Gastrocnemius medialis (tissue), 4 donors: ENCODE data around the gene PTPRE. TPM values are rescaled to one million over a fixed set of nuclear protein-coding genes. Genes with fewer than 3 reads are reported as not detected.

Experiments used
- ATAC-seq, 2 donors: fragments of 150-250 bp; one replicate each; pipeline ENCODE4 v1.9.1; 2016
- DNase-seq, 2 donors: peaks; one replicate each; pipeline ENCODE4 v3.0.0-alpha.2; 2019
- H3K27ac ChIP-seq, 4 donors: fragments of 200-600 bp; sonication (generic); 1 replicate in 1 of 4; 2 replicates in 3 of 4; pipeline ENCODE4 v1.5.1; 2016 to 2018; ENCODE audit warnings: mild to moderate bottlenecking in 2 of 4, moderate library complexity in 1 of 4
- H3K27me3 ChIP-seq, 3 donors: fragments of 200-600 bp; sonication (generic) in 2 of 3; 1 replicate in 1 of 3; 2 replicates in 2 of 3; pipeline versions ENCODE4 v1.5.1 to v1.6.0; 2016 to 2019; ENCODE audit warnings: mild to moderate bottlenecking in 1 of 3, moderate library complexity in 1 of 3
- H3K36me3 ChIP-seq, 2 donors: fragments of 200-600 bp; sonication (generic) in 1 of 2; one replicate each; pipeline ENCODE4 v1.5.1; 2017 to 2018
- H3K4me1 ChIP-seq, 2 donors: fragments of 200-600 bp; sonication (generic) in 1 of 2; one replicate each; pipeline ENCODE4 v1.5.1; 2016 to 2017; ENCODE audit warnings: mild to moderate bottlenecking in 2 of 2
- H3K4me3 ChIP-seq, 4 donors: fragments of 200-600 bp; sonication (generic) in 3 of 4; 1 replicate in 1 of 4; 2 replicates in 3 of 4; pipeline ENCODE4 v1.5.1; 2016 to 2019; ENCODE audit warnings: mild to moderate bottlenecking in 2 of 4
- H3K9me3 ChIP-seq, 3 donors: fragments of 200-600 bp; sonication (generic) in 2 of 3; 1 replicate in 1 of 3; 2 replicates in 2 of 3; pipeline ENCODE4 v1.5.1; 2016 to 2019
- POLR2A ChIP-seq, 2 donors: fragments of 450-650 bp; IDR thresholded peaks; one replicate each; pipeline ENCODE4 v1.6.1; 2017; ENCODE audit warnings: antibody characterized with exemption in 2 of 2, mild to moderate bottlenecking in 2 of 2, moderate library complexity in 2 of 2
- in situ Hi-C, 4 donors: fragments of 200-750 bp; cut with MboI; loops; one replicate each; pipeline versions ENCODE4 v1.15.0 to v1.8.0; 2017; ENCODE audit warnings: low sequenced_read_pairs in 4 of 4
- intact Hi-C: fragments of 100-400 bp; cut with DNase I; formaldehyde crosslinking; loops from one replicate; pipeline ENCODE4 v1.15.1; 2023; ENCODE audit warnings: low total_unique reads
- total RNA-seq, 4 donors: library from RNA; depleted of rRNA; stranded (reverse); fragments of >200 nt; gene quantifications; one replicate each; pipeline versions ENCODE4 v1.1.0 to v1.2.3, GENCODE V29; 2016
- TF ChIP-seq, protein P1 (sequence below), 5 experiments: fragments of 450-650 bp in 3 of 5; fragments of 200-600 bp in 2 of 5; sonication (generic) in 2 of 5; IDR thresholded peaks in 4 of 5; conservative IDR thresholded peaks in 1 of 5; 1 replicate in 4 of 5; 2 replicates in 1 of 5; pipeline ENCODE4 v1.5.1; 2016 to 2019; ENCODE audit warnings: antibody characterized with exemption in 5 of 5, mild to moderate bottlenecking in 3 of 5, moderate library complexity in 3 of 5

PTPRE gene
- total RNA-seq, 4 donors from 2014 or later, result 0.97 to 2.2 (median 1.6) TPM

DNA sequence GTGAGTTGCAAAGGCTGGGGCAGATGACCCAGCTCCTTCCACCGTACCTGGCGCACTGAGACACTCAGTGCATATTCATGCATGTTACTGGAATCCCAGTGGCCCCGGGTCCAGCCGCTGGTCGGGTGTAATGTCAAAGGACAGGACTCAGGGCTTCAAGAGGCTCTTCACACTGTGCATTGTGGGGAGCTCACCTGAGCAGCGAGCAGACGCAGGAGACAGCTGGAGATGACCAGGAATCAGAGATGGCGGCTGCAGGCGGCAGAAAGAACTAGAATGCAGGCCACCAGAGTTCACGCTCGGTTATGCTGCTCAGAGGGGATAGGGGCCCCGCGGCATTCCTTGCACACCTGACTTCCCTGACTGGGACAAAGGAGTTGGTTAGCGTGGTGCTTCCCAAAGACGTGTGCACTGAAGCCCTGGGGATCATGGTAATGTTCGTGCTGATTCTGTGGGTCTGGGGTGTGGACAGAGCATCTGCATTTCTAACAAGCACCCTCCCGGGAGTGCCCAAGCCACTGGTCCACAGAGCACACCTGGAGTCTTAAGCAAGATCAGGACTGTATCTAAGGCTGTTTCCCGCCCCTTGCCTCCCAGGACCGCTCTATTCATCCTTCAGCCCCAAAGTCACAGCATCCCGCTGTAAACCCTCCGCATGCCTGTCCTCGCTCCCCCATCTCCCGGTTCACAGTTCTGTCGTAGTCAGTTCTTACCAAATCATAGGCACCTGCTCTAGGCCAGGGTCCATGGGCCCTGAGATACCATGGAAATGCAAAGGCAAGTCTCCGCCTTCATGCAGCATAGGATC, 148.4 kb downstream of the PTPRE start:
- H3K36me3 ChIP-seq, result no peaks in the 10 kb centered on the region
- no peak overlapping the region for H3K4me3 ChIP-seq
- ATAC-seq, result no peak
- H3K9me3 ChIP-seq, result no peaks in the 10 kb centered on the region
- in situ Hi-C loops (no loop called here), intact Hi-C loops (no loop called here)
- H3K27me3 ChIP-seq, result no peaks in the 10 kb centered on the region
- no peaks in the 10 kb centered on the region for H3K4me1 ChIP-seq
- no peak for DNase-seq
- no peak overlapping the region for H3K27ac ChIP-seq
- no peak for TF ChIP-seq POLR2A (IDR thresholded peaks at IDR 0.05)
- TF ChIP-seq, protein P1, sequence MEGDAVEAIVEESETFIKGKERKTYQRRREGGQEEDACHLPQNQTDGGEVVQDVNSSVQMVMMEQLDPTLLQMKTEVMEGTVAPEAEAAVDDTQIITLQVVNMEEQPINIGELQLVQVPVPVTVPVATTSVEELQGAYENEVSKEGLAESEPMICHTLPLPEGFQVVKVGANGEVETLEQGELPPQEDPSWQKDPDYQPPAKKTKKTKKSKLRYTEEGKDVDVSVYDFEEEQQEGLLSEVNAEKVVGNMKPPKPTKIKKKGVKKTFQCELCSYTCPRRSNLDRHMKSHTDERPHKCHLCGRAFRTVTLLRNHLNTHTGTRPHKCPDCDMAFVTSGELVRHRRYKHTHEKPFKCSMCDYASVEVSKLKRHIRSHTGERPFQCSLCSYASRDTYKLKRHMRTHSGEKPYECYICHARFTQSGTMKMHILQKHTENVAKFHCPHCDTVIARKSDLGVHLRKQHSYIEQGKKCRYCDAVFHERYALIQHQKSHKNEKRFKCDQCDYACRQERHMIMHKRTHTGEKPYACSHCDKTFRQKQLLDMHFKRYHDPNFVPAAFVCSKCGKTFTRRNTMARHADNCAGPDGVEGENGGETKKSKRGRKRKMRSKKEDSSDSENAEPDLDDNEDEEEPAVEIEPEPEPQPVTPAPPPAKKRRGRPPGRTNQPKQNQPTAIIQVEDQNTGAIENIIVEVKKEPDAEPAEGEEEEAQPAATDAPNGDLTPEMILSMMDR (IDR thresholded peaks at IDR 0.05 in 4 of 5, conservative IDR thresholded peaks at IDR 0.05 in 1 of 5), result no peak

DNA sequence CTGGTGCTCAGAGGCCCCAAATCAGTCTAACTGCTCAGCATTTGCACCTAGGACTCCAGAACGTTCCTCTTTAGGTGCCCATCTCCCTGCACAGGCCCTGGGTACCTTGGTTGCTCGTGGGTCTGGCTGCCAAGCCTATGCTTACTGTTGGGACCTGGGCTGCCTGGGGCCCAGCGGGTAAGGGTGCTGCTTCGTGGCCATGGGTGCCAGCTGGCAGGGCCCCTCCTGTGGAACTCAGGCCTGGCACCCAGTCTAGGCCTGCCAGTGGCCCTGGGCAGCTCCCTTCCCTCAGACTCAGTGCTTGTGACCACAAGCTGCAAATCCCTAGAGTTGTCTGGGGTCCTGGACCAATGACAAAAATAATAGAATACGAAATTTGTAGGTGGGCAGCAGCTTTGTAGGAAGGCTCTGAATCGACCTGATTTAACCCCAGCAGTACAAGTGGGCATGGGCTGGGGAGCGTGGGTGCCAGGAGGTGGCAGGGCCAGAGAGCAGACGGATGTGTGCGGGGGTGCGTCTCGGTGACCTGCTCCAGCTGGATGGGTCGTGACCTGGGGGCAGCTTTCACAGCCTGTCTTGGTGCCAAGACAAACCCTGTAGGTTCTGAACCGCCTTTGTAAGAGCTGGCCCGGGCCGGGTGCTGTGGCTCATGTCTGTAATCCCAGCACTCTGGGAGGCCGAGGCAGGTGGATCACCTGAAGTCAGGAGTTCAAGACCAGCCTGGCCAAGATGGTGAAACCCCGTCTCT, 149.6 kb downstream of the PTPRE start:
- Histone ChIP-seq H3K36me3 (no peaks in the 10 kb centered on the region), H3K27ac (no peak overlapping the region), H3K9me3 (no peaks in the 10 kb centered on the region), H3K4me1 (no peaks in the 10 kb centered on the region), H3K4me3 (no peak overlapping the region), H3K27me3 (no peaks in the 10 kb centered on the region)
- DNase-seq (no peak), ATAC-seq (no peak)
- intact Hi-C loops (no loop called here), in situ Hi-C loops (no loop called here)
- TF ChIP-seq, protein P1 (IDR thresholded peaks at IDR 0.05 in 4 of 5, conservative IDR thresholded peaks at IDR 0.05 in 1 of 5), result no peak
- no peak for TF ChIP-seq POLR2A (IDR thresholded peaks at IDR 0.05)

DNA sequence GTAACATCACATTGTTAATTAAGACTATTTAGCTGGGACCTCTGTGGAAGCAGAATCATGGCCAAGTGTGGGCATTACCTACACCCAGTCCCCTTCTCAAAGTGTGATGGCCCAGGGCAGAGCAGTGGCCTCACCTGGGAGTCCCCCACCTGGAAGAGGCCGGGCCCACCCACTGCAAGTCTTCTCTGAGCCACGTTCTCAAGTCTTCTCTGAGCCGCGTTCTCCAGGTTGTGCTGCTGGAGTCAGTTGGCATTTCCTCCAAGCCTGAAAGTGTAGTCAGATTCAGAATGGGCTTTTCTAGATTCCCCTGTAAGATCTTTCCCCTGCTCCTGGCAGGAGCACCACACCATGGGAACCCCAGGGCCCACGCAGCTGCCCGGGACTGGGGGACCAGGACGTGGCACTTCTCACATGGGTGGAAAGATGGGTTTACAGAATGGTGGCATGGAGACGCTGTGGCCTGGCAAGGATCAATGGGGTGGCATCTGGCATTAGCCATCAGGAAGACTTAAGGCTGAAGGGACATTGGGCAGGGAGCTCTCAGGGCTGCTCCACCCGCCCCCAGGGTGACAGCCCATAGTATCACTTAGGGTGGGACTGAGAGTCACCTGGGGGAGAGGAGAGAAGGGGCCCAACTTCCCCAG, 151.3 kb downstream of the PTPRE start:
- in situ Hi-C loops, result no loop called here
- Histone ChIP-seq H3K27me3 (no peaks in the 10 kb centered on the region), H3K36me3 (no peaks in the 10 kb centered on the region), H3K4me3 (no peak overlapping the region), H3K27ac (no peak overlapping the region), H3K9me3 (no peaks in the 10 kb centered on the region), H3K4me1 (no peaks in the 10 kb centered on the region)
- DNase-seq (no peak), ATAC-seq (no peak)
- no peak for TF ChIP-seq POLR2A (IDR thresholded peaks at IDR 0.05)
- TF ChIP-seq, protein P1 (IDR thresholded peaks at IDR 0.05 in 4 of 5, conservative IDR thresholded peaks at IDR 0.05 in 1 of 5), result no peak
- intact Hi-C loops, result no loop called here

DNA sequence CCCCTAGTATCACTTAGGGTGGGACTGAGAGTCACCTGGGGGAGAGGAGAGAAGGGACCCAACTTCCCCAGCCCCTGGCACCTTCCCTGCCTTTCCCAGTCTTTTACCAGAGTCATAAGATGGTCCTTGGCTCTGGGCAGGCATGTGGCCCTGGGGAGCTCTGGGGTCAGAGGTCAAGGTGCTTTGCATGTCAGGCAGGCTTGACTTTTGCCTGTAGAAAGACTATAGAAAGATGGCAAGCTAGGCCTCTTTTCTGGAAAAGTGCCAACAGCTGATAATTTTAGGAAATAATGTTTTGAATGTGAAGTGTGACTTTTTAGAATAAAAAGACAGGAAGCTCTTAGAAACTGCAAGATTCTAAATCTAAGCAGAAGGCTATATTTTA, 151.8 kb downstream of the PTPRE start:
- no peaks in the 10 kb centered on the region for H3K9me3 ChIP-seq
- no peak for TF ChIP-seq POLR2A (IDR thresholded peaks at IDR 0.05)
- TF ChIP-seq, protein P1 (IDR thresholded peaks at IDR 0.05 in 4 of 5, conservative IDR thresholded peaks at IDR 0.05 in 1 of 5), result no peak
- in situ Hi-C loops, result no loop called here
- H3K4me3 ChIP-seq, result no peak overlapping the region
- no peak for ATAC-seq
- intact Hi-C loops, result no loop called here
- DNase-seq, result no peak
- no peaks in the 10 kb centered on the region for H3K36me3 ChIP-seq
- H3K27me3 ChIP-seq, result no peaks in the 10 kb centered on the region
- no peak overlapping the region for H3K27ac ChIP-seq
- no peaks in the 10 kb centered on the region for H3K4me1 ChIP-seq
